ENCODE data around the gene PIK3R3.

Gene PIK3R3

GRCh38 chr1:46153732-46154131 is 21.3 kb upstream of the PIK3R3 start:
- Histone ChIP-seq H2AFZ (ENCODE audit: low read length) (no peak overlapping the region), H2BK12ac (ENCODE audit: low read length) (no peak overlapping the region), H3K14ac (ENCODE audit: low read length) (no peak overlapping the region), H2BK15ac (ENCODE audit: low read length) (no peak overlapping the region), H3K4me1 (ENCODE audit: control insufficient read depth in 2 of 2, insufficient read depth in 1 of 2, low read depth in 1 of 2, low read length in 2 of 2) (no peaks in the 10 kb centered on the region), H2AK5ac (ENCODE audit: low read depth, low read length) (no peak overlapping the region), H2BK5ac (ENCODE audit: low read length) (no peak overlapping the region), H3K4me2 (ENCODE audit: insufficient read depth, low read length, poor library complexity, severe bottlenecking) (no peak overlapping the region), H3K4me3 (ENCODE audit: low read length in 2 of 2) (no peak overlapping the region), H2BK120ac (ENCODE audit: low read depth, low read length) (no peak overlapping the region), H3K4ac (ENCODE audit: low read length) (no peak overlapping the region), H4K91ac (ENCODE audit: low read depth, low read length, poor library complexity) (no peak overlapping the region), H3K18ac (ENCODE audit: low read length) (no peak overlapping the region), H3K9me3 (replicated peaks in 1 of 2; ENCODE audit: control insufficient read depth in 2 of 2, insufficient read depth in 1 of 2, low read depth in 1 of 2, low read length in 2 of 2) (no peaks in the 10 kb centered on the region), H4K8ac (ENCODE audit: low read depth, low read length) (no peak overlapping the region), H3K27ac (replicated peaks; ENCODE audit: low read length) (no peak overlapping the region), H3K9ac (ENCODE audit: low read depth, low read length, poor library complexity) (no peak overlapping the region), H3K79me1 (ENCODE audit: low read depth, low read length) (no peaks in the 10 kb centered on the region), H3K36me3 (replicated peaks in 1 of 2; ENCODE audit: control insufficient read depth in 2 of 2, insufficient read depth in 2 of 2, low read length in 2 of 2) (no peaks in the 10 kb centered on the region), H3K27me3 (ENCODE audit: control insufficient read depth in 3 of 3, insufficient read depth in 3 of 3, low read depth in 1 of 3, low read length in 3 of 3) (peaks cover 0 to 9% (median 0%) of the 10 kb centered on the region in 3 experiments), H3K23ac (ENCODE audit: low read depth, low read length, poor library complexity) (no peak overlapping the region)
- no peak for DNase-seq (ENCODE audit: low spot score)
- no CpG with 5 or more reads among the region's 1 CpG for WGBS, 2 donors (ENCODE audit: extremely low coverage in 2 of 2, insufficient read length in 2 of 2, insufficient replicate concordance in 1 of 2)

- Histone ChIP-seq H3K4me3 (ENCODE audit: low read length in 2 of 2) (no peak overlapping the region), H2BK5ac (ENCODE audit: low read length) (no peak overlapping the region), H4K8ac (ENCODE audit: low read depth, low read length) (no peak overlapping the region), H3K9ac (ENCODE audit: low read depth, low read length, poor library complexity) (no peak overlapping the region), H3K18ac (ENCODE audit: low read length) (no peak overlapping the region), H4K91ac (ENCODE audit: low read depth, low read length, poor library complexity) (no peak overlapping the region), H3K27ac (replicated peaks; ENCODE audit: low read length) (no peak overlapping the region), H3K14ac (ENCODE audit: low read length) (no peak overlapping the region), H3K4ac (ENCODE audit: low read length) (no peak overlapping the region), H2BK120ac (ENCODE audit: low read depth, low read length) (no peak overlapping the region), H2AK5ac (ENCODE audit: low read depth, low read length) (no peak overlapping the region), H3K9me3 (replicated peaks in 1 of 2; ENCODE audit: control insufficient read depth in 2 of 2, insufficient read depth in 1 of 2, low read depth in 1 of 2, low read length in 2 of 2) (no peaks in the 10 kb centered on the region), H2BK12ac (ENCODE audit: low read length) (no peak overlapping the region), H3K23ac (ENCODE audit: low read depth, low read length, poor library complexity) (no peak overlapping the region), H3K4me1 (ENCODE audit: control insufficient read depth in 2 of 2, insufficient read depth in 1 of 2, low read depth in 1 of 2, low read length in 2 of 2) (no peaks in the 10 kb centered on the region), H3K27me3 (ENCODE audit: control insufficient read depth in 3 of 3, insufficient read depth in 3 of 3, low read depth in 1 of 3, low read length in 3 of 3) (peaks cover 0 to 9% (median 0%) of the 10 kb centered on the region in 3 experiments), H3K36me3 (replicated peaks in 1 of 2; ENCODE audit: control insufficient read depth in 2 of 2, insufficient read depth in 2 of 2, low read length in 2 of 2) (no peaks in the 10 kb centered on the region), H2BK15ac (ENCODE audit: low read length) (no peak overlapping the region), H2AFZ (ENCODE audit: low read length) (no peak overlapping the region), H3K4me2 (ENCODE audit: insufficient read depth, low read length, poor library complexity, severe bottlenecking) (no peak overlapping the region), H3K79me1 (ENCODE audit: low read depth, low read length) (no peaks in the 10 kb centered on the region)
- no CpG with 5 or more reads among the region's 1 CpG for WGBS, 2 donors (ENCODE audit: extremely low coverage in 2 of 2, insufficient read length in 2 of 2, insufficient replicate concordance in 1 of 2)
- no peak for DNase-seq (ENCODE audit: low spot score)
These were observed 20.8 kb upstream of the PIK3R3 start for GRCh38 chr1:46153228-46153627.

DNA sequence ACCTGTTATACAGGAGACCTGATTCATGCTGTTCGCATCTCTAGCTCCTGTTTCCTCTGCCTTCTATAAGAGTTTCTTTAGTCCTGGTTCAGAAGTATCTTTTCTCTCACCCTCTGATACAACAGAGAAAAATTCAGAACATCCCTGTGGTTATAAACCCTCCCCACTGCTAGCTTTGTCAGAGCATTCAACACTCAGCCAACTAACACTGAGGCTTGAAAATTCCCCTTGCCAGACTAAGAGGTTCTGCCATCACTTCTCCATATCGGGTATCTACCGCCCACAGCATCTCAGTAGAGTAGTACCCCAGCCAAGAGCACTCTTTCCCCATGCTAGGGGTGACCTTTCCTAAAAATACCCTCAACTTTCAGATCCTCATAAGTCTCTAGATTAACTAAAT is 19.6 kb upstream of the PIK3R3 start:
- no peak overlapping the region for H4K91ac ChIP-seq (ENCODE audit: low read depth, low read length, poor library complexity)
- H3K4ac ChIP-seq (ENCODE audit: low read length): no peak overlapping the region
- no peak overlapping the region for H2BK15ac ChIP-seq (ENCODE audit: low read length)
- peaks cover 0 to 9% (median 0%) of the 10 kb centered on the region in 3 experiments for H3K27me3 ChIP-seq (ENCODE audit: control insufficient read depth in 3 of 3, insufficient read depth in 3 of 3, low read depth in 1 of 3, low read length in 3 of 3)
- WGBS, 2 donors (ENCODE audit: extremely low coverage in 2 of 2, insufficient read length in 2 of 2, insufficient replicate concordance in 1 of 2): no CpG with 5 or more reads among the region's 3 CpGs
- no peak overlapping the region for H2BK5ac ChIP-seq (ENCODE audit: low read length)
- H2BK120ac ChIP-seq (ENCODE audit: low read depth, low read length): no peak overlapping the region
- H3K4me3 ChIP-seq (ENCODE audit: low read length in 2 of 2): no peak overlapping the region
- H2AK5ac ChIP-seq (ENCODE audit: low read depth, low read length): no peak overlapping the region
- H3K4me1 ChIP-seq (ENCODE audit: control insufficient read depth in 2 of 2, insufficient read depth in 1 of 2, low read depth in 1 of 2, low read length in 2 of 2): no peaks in the 10 kb centered on the region
- DNase-seq (ENCODE audit: low spot score): no peak
- no peaks in the 10 kb centered on the region for H3K36me3 ChIP-seq (replicated peaks in 1 of 2; ENCODE audit: control insufficient read depth in 2 of 2, insufficient read depth in 2 of 2, low read length in 2 of 2)
- no peaks in the 10 kb centered on the region for H3K79me1 ChIP-seq (ENCODE audit: low read depth, low read length)
- H3K23ac ChIP-seq (ENCODE audit: low read depth, low read length, poor library complexity): no peak overlapping the region
- H3K4me2 ChIP-seq (ENCODE audit: insufficient read depth, low read length, poor library complexity, severe bottlenecking): no peak overlapping the region
- H2BK12ac ChIP-seq (ENCODE audit: low read length): no peak overlapping the region
- no peaks in the 10 kb centered on the region for H3K9me3 ChIP-seq (replicated peaks in 1 of 2; ENCODE audit: control insufficient read depth in 2 of 2, insufficient read depth in 1 of 2, low read depth in 1 of 2, low read length in 2 of 2)
- H2AFZ ChIP-seq (ENCODE audit: low read length): no peak overlapping the region
- no peak overlapping the region for H3K14ac ChIP-seq (ENCODE audit: low read length)
- no peak overlapping the region for H3K27ac ChIP-seq (replicated peaks; ENCODE audit: low read length)
- H3K9ac ChIP-seq (ENCODE audit: low read depth, low read length, poor library complexity): no peak overlapping the region
- no peak overlapping the region for H3K18ac ChIP-seq (ENCODE audit: low read length)
- H4K8ac ChIP-seq (ENCODE audit: low read depth, low read length): no peak overlapping the region

GRCh38 chr1:46150085-46150484 is 17.7 kb upstream of the PIK3R3 start:
- Histone ChIP-seq H4K91ac (ENCODE audit: low read depth, low read length, poor library complexity) (no peak overlapping the region), H3K4me2 (ENCODE audit: insufficient read depth, low read length, poor library complexity, severe bottlenecking) (no peak overlapping the region), H3K79me1 (ENCODE audit: low read depth, low read length) (no peaks in the 10 kb centered on the region)

More at GRCh38 chr1:46150085-46150484, 17.7 kb upstream of the PIK3R3 start:
- peaks cover 0 to 13% (median 0%) of the 10 kb centered on the region in 3 experiments for H3K27me3 ChIP-seq (ENCODE audit: control insufficient read depth in 3 of 3, insufficient read depth in 3 of 3, low read depth in 1 of 3, low read length in 3 of 3)
- H3K9ac ChIP-seq (ENCODE audit: low read depth, low read length, poor library complexity): no peak overlapping the region
- no peak overlapping the region for H2BK5ac ChIP-seq (ENCODE audit: low read length)
- H2BK12ac ChIP-seq (ENCODE audit: low read length): no peak overlapping the region
- no peak overlapping the region for H2AK5ac ChIP-seq (ENCODE audit: low read depth, low read length)
- no peak overlapping the region for H3K14ac ChIP-seq (ENCODE audit: low read length)
- no CpG with 5 or more reads among the region's 2 CpGs for WGBS, 2 donors (ENCODE audit: extremely low coverage in 2 of 2, insufficient read length in 2 of 2, insufficient replicate concordance in 1 of 2)
- H2BK15ac ChIP-seq (ENCODE audit: low read length): no peak overlapping the region
- H3K23ac ChIP-seq (ENCODE audit: low read depth, low read length, poor library complexity): no peak overlapping the region
- no peak overlapping the region for H2BK120ac ChIP-seq (ENCODE audit: low read depth, low read length)
- no peak overlapping the region for H2AFZ ChIP-seq (ENCODE audit: low read length)
- no peaks in the 10 kb centered on the region for H3K9me3 ChIP-seq (replicated peaks in 1 of 2; ENCODE audit: control insufficient read depth in 2 of 2, insufficient read depth in 1 of 2, low read depth in 1 of 2, low read length in 2 of 2)
- no peak overlapping the region for H3K4ac ChIP-seq (ENCODE audit: low read length)
- no peak overlapping the region for H4K8ac ChIP-seq (ENCODE audit: low read depth, low read length)
- no peak overlapping the region for H3K18ac ChIP-seq (ENCODE audit: low read length)
- H3K4me1 ChIP-seq (ENCODE audit: control insufficient read depth in 2 of 2, insufficient read depth in 1 of 2, low read depth in 1 of 2, low read length in 2 of 2): no peaks in the 10 kb centered on the region
- H3K27ac ChIP-seq (replicated peaks; ENCODE audit: low read length): no peak overlapping the region
- DNase-seq (ENCODE audit: low spot score): no peak
- no peaks in the 10 kb centered on the region for H3K36me3 ChIP-seq (replicated peaks in 1 of 2; ENCODE audit: control insufficient read depth in 2 of 2, insufficient read depth in 2 of 2, low read length in 2 of 2)
- no peak overlapping the region for H3K4me3 ChIP-seq (ENCODE audit: low read length in 2 of 2)
